Measurements from ENCODE around the gene GARIN3. TPM values are rescaled to one million over a fixed set of nuclear protein-coding genes. Genes with fewer than 3 reads are reported as not detected.

GARIN3 gene
- total RNA-seq, 1 experiment from 2014 or later: not detected

DNA sequence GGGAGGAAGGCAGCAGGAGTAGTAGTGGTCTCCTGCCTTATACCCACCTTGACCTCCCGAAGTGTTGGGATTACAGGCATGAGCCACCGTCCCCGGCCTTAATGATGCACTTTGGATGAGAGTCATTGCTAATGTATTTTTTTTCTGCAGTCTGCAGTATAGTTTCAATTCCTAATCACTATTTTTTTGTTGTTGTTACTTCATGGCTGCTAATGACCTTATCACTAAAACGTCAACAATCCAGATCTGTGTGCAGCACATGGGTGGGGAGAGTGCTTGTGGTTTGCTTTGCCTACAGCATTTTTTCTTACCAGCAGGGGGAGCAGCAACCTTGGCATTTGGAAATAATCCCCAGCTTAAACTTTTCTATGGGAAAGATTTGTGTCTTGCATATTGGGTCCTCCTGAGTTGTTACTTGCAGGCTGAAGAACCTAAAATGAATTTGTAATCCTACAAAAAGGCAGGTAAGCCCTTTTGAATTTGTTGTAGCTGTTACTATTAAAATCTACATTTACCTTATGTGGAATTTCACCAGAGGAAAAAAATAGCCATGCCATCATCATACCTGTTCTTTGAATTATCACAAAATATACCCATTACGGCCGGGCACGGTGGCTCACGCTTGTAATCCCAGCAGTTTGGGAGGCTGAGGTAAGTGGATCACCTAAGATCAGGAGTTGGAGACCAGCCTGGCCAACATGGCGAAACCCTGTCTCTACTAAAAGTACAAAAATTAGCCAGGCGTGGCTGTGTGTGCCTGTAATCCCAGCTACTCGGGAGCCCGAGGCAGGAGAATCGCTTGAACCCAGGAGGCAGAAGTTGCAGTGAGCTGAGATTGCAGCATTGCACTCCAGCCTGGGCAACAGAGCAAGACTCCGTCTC, 17.1 kb downstream of the GARIN3 start:
- DNase-seq (ENCODE audit: low read depth): peak; percentile 64

DNA sequence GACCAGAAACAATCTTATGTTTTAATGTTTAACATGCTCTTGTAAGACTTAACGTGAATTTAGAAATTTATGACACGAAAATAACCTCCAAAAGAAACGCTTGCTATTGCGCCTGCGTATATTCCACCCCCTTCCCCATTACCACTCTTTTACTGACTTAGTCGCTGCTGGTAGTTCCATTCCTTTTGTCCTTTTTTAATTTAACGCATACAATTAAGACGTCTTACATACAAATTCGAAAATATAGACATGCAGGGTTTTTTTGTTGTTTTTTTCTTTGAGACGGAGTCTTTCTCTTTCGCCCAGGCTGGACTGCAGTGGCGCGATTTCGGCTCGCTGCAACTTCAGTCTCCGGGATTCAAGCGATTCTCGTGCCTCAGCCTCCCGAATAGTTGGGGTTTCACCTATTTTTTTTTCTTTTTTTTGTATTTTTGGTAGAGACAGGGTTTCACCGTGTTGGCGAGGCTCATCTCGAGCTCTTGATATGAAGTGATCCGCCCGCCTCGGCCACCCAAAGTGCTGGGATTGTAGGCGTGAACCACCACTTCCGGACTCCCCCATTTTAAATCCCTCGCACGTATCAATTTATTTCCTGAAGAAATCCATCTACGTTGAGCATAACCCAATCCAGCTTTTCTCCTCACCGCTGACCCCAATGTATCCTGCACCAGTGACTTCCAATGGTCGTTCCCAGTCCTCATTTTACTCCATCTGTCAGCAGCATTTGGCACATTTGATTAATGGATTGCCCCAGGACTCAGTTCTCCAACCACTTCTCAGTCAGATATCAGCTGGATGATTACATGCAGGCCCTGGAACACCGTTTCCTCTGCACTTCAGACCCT, 22.7 kb downstream of the GARIN3 start:
- DNase-seq (ENCODE audit: low read depth): peak; percentile 45

DNA sequence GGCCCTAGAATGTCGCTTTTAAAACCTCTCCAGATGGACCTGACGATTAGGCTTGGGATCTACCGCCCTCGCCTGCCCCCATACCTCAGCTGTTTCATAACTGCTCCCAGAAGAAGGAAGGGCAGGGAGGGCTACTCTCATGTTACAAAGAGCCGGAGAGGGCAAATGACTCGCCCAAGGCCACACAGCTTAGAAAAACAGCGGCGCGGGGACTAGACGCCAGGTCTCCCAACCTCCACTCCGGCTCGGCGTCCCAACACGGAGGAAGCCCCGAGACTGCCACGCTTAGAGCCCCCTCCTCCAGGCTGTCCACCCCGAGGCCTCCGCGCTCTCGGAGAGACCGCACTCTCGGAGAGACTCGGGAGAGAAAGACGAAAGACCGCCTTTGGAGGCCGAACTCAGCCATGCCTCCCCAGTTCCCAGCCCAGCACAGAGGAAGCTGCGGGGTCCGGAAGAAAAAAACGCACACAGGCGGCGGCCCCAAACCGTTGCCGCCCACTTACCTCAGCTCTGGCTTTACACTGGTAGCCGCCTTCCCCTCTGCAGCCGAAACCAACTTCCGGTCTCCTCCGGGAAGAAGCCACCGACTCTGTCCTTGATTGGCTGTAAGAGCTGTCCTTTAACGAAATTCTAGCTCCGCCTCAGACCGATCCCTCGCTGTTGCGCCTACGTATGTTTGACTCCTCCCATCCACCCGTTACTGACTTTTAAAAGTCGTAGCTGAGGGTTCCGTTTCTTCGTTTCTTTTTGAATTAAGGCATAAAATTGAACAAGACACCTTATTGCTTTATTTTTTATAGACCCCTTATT, 23.5 kb downstream of the GARIN3 start, which contains the start of gene MED7:
TSS of gene MED7 (minus strand) at position 549 of the 810 bp plus-strand sequence. CDS start 3,434 bp downstream, outside the sequence.
- peak; percentile 99 for DNase-seq (ENCODE audit: low read depth)

DNA sequence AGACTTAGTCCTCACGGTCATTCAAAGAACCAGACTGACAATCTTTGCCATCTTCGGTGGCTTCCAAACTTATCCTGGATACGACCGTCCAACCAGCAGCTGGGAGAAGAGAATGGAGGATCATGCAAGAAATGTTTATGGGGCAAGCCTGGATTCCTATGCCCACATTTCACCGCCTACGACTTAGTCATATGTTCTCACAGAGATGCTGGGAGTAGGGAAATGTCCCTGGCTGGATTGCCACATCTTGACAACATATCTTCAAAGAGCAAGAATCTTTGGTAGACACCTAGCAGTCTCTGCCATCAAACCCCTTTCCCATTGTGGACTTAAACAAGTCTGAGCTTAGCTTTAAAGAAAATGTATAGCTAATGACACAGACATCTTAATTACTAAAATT, 28.4 kb downstream of the GARIN3 start:
- no peak for DNase-seq (ENCODE audit: low read depth)

DNA sequence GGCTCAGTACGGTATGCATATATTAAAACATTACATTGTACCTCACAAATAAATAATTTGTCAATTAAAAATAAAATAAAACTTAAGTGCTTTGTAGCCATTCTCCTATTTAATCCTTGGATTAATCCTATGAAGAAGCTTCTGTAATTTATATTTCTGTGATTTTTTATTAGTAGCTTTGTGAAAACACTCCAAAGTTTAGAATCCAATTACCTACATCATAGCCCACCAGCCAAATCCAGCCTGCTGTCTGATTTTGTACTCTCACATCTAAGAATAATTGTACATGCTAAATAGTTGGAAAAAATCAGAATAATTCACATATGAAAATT, 33.8 kb downstream of the GARIN3 start:
- DNase-seq (ENCODE audit: low read depth): no peak

DNA sequence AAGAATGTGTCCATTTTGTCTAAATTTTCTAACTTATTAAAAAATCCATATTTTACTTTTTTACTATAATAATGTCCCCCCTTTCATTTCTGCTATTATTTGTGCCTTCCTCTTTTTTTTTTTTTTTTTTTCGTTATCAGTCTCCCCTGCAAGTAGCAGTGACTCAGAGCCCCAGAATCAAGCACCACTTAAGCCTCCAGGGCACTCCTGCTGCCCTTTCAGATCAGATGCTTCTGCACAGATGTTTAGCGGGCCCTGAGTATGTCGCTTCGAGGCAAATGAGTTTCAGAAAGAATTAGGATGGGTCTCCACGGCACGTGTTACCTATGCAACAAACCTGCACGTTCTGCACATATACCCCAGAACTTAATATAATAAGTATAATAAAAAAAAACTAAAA, 35.1 kb downstream of the GARIN3 start:
- peak; percentile 63 for DNase-seq (ENCODE audit: low read depth)

DNA sequence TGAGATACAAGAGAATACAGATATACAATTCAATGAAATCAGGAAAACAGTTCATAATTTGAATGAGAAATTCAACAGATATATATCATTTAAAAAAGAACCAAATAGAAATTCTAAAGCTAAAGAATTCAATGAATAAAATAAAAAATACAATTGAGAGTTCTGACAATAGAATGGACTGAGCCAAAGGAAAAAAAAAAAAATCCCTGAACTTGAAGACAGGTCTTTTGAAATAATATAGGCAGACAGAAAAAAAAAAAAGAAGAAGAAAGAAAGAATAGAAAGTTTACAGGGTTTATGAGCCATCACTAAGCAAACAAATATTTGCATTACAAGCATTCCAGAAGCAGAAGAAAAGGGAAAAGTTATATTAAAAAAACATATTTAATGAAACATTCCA, 44.4 kb downstream of the GARIN3 start:
- DNase-seq (ENCODE audit: low read depth): no peak

DNA sequence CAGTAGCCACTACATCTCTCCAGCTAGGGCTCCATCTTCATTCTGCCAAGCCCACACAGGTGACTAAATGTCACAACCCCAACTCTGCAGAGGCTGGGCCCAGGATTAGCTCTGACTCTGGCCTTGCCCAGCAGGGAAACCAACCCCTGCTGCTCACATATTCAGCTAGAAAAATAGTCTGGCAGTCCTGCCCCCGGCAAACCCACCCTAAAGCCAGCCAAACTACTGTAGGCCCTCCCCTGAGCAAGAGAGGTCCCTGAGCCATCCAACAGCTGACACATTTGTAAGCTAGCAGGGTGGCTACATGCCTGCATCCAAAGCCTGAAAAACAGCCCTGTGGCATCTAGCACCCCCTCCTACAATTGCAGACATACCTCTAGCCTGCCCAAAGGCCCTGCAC, 46.0 kb downstream of the GARIN3 start:
- no peak for DNase-seq (ENCODE audit: low read depth)

DNA sequence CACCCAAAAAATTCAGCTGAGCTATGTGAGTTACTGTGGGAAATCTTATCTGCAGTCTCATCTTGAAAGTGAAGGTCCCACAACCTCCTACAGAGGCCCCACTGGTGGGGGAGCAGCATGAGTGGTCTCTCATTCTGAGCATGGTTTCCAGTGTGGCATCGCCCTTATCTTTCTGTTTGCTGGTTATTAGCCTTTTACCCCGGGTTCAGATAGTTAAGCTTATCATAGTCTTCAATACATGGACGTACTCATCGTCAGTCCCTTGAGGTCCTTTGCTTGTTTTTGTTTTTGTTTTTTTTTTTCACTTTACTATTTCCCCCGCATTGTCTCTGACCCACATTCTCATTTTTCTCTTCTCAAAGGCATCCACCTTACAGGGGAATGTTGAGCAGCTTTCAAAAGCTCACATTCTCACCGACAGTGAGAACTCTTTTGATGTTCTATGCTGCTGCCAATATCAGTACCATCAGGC, 49.5 kb downstream of the GARIN3 start:
- DNase-seq (ENCODE audit: low read depth): no peak

DNA sequence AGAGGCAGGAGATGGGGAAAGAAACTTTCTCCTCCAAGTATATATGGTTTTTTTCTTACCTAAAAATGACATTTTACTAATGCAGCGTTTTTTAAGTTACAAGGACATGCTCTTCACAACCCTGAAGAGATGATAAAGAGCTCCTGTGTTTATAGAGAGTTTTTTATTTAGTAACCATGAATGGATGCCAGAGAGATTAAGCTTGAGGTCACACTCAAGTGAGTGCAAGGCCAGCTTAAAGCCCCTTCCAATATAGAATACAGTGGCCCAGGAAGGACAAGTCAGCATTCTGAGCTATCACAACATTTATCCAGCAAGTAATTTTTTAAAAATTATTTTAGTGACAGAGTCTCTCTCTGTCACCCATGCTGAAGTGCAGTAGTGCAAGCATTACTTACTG, 50.6 kb downstream of the GARIN3 start:
- no peak for DNase-seq (ENCODE audit: low read depth)

DNA sequence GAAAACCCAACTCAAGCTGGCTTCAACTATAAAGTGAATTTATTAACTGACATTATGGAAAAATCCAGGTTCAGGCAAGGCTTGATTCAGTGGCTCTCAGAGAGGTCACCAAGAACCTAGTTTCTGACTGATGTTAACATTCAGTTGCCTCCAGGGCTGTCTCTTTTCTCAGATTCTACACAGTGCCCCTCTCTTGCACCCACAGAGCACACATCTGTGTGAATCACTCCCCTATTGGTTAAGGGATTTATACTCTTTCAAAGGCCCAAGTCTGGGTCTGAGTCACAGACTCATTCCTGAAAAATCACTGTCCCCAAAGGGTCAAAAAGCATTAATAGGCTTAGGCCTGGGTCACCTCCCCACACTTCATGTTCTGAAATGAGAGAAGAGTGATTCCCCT, 51.1 kb downstream of the GARIN3 start:
- no peak for DNase-seq (ENCODE audit: low read depth)

DNA sequence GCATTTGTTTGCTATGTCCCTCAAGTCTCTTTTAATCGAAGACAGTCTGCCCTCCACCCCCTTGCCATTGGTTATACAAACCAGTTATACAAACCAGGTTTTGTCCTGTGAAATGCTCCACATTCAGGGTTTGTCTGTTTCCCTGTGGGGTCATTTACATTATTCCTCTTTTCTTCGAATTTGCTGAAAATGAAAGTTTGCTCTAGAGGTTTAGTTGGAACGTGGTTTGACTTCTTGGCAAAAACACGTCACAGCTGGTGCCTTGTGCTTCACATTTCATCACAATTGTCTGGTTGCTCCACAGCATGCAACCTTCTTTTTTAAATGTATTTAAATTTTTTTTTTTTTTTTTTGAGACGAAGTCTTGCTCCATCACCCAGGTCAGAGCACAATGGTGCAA, 53.1 kb downstream of the GARIN3 start:
- DNase-seq (ENCODE audit: low read depth): no peak

Other genes starting within 250 kb of the GARIN3 start
- not detected in 2 replicates for gene TIMD4, start 203.0 kb downstream of the GARIN3 start, total RNA-seq (2014; rRNA removed; shearing (Covaris generic))
- gene HAVCR1, start 107.1 kb downstream of the GARIN3 start, total RNA-seq (2014; rRNA removed; shearing (Covaris generic)): not detected in 2 replicates
- 0.12 and 0.97 TPM in 2 replicates for gene HAVCR2, start 57.2 kb downstream of the GARIN3 start, total RNA-seq (2014; rRNA removed; shearing (Covaris generic))
- 16.1 and 22.9 TPM in 2 replicates for gene MED7, start 23.4 kb downstream of the GARIN3 start, total RNA-seq (2014; rRNA removed; shearing (Covaris generic))
- gene ITK, start 14.6 kb upstream of the GARIN3 start, total RNA-seq (2014; rRNA removed; shearing (Covaris generic)): not detected in 2 replicates
- 7.6 and 8.5 TPM in 2 replicates for gene CYFIP2, start 99.9 kb upstream of the GARIN3 start, total RNA-seq (2014; rRNA removed; shearing (Covaris generic))

Measured in Daoy (cell line).